Prostate gland (tissue), 2 donors: Measurements from ENCODE around the gene GYS1. TPM values are rescaled to one million over a fixed set of nuclear protein-coding genes. Genes with fewer than 3 reads are reported as not detected.

Experiments used
- DNase-seq: peaks from one replicate; pipeline ENCODE4 v3.0.0-alpha.2; 2019; ENCODE audit warnings: low spot score
- H3K27ac ChIP-seq, 2 donors: fragments of 200-600 bp; sonication (generic); 2 replicates each; pipeline ENCODE4 v1.5.1; 2017 to 2019
- H3K27me3 ChIP-seq: fragments of 200-600 bp; sonication (generic); replicated peaks from 2 replicates; pipeline ENCODE4 v1.5.1; 2019; ENCODE audit not compliant: insufficient read depth
- H3K36me3 ChIP-seq, 2 donors: fragments of 200-600 bp; sonication (generic); 1 replicate in 1 of 2; 2 replicates in 1 of 2; pipeline versions ENCODE4 v1.5.1 to v1.8.1; 2017 to 2019
- H3K4me1 ChIP-seq: fragments of 200-600 bp; sonication (generic); replicated peaks from 2 replicates; pipeline ENCODE4 v1.5.1; 2019
- H3K4me3 ChIP-seq, 2 donors: fragments of 200-600 bp; sonication (generic); 2 replicates each; pipeline ENCODE4 v1.5.1; 2017 to 2019
- H3K9me3 ChIP-seq: fragments of 200-600 bp; sonication (generic); 2 replicates; pipeline ENCODE4 v1.5.1; 2017
- POLR2A ChIP-seq: fragments of 450-650 bp; IDR thresholded peaks from one replicate; pipeline ENCODE4 v1.6.1; 2016; ENCODE audit warnings: antibody characterized with exemption, mild to moderate bottlenecking
- POLR2AphosphoS5 ChIP-seq: sonication (generic); formaldehyde crosslinking; IDR thresholded peaks from one replicate; pipeline ENCODE4 v1.6.1; 2017; ENCODE audit warnings: antibody characterized with exemption
- WGBS: methylation state at CpG from one replicate; pipeline ENCODE4 v1.1.5; 2018; 5-methylcytosine and 5-hydroxymethylcytosine counted together
- intact Hi-C: fragments of 100-400 bp; cut with DNase I; formaldehyde crosslinking; loops from one replicate; pipeline ENCODE4 v1.14.2; 2022
- total RNA-seq, 2 donors: library from RNA; depleted of rRNA; stranded (reverse); fragments of >200 nt; gene quantifications; one replicate each; pipeline ENCODE4 v1.1.0, GENCODE V29; 2016
- TF ChIP-seq, protein P1 (sequence below), 4 experiments: fragments of 200-600 bp in 2 of 4; fragments of 450-650 bp in 2 of 4; sonication (generic) in 2 of 4; IDR thresholded peaks; 1 replicate in 3 of 4; 2 replicates in 1 of 4; pipeline ENCODE4 v1.5.1; 2016 to 2019; ENCODE audit warnings: antibody characterized with exemption in 4 of 4, mild to moderate bottlenecking in 2 of 4, moderate library complexity in 2 of 4

GYS1 gene
- total RNA-seq, 2 donors from 2014 or later = 47.3 to 52.0 TPM

DNA sequence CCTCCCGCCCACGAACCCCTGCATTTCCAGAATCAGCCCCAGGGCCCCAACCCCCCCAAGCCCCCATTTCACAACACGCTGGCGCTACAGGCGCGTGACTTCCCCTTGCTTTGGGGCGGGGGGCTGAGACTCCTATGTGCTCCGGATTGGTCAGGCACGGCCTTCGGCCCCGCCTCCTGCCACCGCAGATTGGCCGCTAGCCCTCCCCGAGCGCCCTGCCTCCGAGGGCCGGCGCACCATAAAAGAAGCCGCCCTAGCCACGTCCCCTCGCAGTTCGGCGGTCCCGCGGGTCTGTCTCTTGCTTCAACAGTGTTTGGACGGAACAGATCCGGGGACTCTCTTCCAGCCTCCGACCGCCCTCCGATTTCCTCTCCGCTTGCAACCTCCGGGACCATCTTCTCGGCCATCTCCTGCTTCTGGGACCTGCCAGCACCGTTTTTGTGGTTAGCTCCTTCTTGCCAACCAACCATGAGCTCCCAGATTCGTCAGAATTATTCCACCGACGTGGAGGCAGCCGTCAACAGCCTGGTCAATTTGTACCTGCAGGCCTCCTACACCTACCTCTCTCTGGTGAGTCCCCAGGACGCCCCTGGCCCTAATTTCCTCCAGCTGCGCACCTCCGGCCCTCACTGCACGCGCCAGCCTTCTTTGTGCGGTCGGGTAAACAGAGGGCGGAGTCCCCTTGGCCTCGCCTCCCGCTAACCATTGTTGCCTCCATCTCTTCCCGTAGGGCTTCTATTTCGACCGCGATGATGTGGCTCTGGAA is 27.9 kb downstream of the GYS1 start, which contains the start of gene FTL:
FTL (plus strand) TSS at position 270 of the 766 bp plus-strand sequence; CDS start at position 469, 199 bp downstream.
- Histone ChIP-seq H3K4me3 (peak within 1 kb of the TSS; percentile 69 to 86), H3K36me3 (peaks cover 0 to 5% of the 10 kb centered on the region in 2 donors), H3K4me1 (peaks cover 7% of the 10 kb centered on the region), H3K9me3 (no peaks in the 10 kb centered on the region), H3K27ac (peak within 1 kb of the TSS; percentile 93 to 95), H3K27me3 (no peaks in the 10 kb centered on the region)
- intact Hi-C loops = loop anchor here (2.0 to 10.0 kb wide), 2 partner anchors 92 to 320 kb away; partner anchors contain the start of genes CA11 and PPP1R15A
- peak; percentile 97 for DNase-seq
- TF ChIP-seq POLR2A = peak; percentile 100
- TF ChIP-seq, protein P1, sequence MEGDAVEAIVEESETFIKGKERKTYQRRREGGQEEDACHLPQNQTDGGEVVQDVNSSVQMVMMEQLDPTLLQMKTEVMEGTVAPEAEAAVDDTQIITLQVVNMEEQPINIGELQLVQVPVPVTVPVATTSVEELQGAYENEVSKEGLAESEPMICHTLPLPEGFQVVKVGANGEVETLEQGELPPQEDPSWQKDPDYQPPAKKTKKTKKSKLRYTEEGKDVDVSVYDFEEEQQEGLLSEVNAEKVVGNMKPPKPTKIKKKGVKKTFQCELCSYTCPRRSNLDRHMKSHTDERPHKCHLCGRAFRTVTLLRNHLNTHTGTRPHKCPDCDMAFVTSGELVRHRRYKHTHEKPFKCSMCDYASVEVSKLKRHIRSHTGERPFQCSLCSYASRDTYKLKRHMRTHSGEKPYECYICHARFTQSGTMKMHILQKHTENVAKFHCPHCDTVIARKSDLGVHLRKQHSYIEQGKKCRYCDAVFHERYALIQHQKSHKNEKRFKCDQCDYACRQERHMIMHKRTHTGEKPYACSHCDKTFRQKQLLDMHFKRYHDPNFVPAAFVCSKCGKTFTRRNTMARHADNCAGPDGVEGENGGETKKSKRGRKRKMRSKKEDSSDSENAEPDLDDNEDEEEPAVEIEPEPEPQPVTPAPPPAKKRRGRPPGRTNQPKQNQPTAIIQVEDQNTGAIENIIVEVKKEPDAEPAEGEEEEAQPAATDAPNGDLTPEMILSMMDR (IDR thresholded peaks at IDR 0.05) = peak in 2 of 4 experiments; percentile 19 to 20
- peak; percentile 98 for TF ChIP-seq POLR2AphosphoS5
- under 1% methylated on average over 41 of the region's 52 CpGs for WGBS

DNA sequence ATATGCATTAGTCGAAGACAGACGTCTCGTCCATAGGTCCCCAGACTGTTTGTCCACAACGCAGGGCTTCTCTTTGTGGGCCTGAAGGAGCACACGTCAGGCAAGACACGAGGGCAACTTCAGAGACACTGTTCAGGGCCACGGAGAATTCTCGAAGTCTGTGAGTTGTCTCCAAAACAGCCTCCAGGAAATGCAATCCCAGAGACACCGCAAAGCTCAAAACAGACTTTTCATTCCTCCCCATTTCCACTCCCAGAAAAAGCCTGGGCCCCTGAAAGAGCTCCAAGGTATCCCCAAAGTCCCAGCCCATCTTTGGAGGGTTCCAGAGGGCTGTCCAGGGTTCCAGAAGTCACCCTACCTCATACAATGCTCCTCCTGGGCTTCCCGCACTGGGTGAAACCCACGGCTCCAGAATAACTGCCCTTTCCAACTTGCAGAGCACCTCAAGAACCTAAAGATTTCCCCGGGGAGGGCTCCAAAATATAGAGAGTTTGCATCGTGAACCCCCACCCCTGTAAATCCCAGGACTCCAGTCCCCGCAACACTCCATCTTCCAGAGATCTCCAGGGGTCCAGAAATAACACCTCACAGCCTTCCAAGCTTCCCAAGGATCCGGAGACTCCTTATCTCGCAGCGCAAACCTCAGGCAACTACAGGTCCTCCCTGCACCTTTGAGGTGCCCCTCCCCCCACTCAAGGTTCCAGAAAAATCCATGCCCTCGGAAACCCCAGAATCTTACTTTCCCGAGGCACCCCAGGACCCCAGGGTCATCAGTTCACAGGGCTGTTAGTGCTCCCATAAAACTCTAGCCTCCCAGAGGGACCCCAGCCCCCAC is 28.7 kb downstream of the GYS1 start:
- H3K36me3 ChIP-seq = no peaks in the 10 kb centered on the region
- TF ChIP-seq POLR2AphosphoS5 = peak; percentile 2
- TF ChIP-seq POLR2A = no peak
- 34% methylated on average over 15 of the region's 19 CpGs for WGBS
- peak overlapping the region; percentile 69 to 86 for H3K4me3 ChIP-seq
- H3K9me3 ChIP-seq = no peaks in the 10 kb centered on the region
- no peaks in the 10 kb centered on the region for H3K27me3 ChIP-seq
- H3K27ac ChIP-seq = peak overlapping the region; percentile 93 to 95
- DNase-seq = no peak
- intact Hi-C loops = loop anchor here (2.0 to 10.0 kb wide), 2 partner anchors 92 to 320 kb away; partner anchors contain the start of genes CA11 and PPP1R15A
- H3K4me1 ChIP-seq = peaks cover 7% of the 10 kb centered on the region

DNA sequence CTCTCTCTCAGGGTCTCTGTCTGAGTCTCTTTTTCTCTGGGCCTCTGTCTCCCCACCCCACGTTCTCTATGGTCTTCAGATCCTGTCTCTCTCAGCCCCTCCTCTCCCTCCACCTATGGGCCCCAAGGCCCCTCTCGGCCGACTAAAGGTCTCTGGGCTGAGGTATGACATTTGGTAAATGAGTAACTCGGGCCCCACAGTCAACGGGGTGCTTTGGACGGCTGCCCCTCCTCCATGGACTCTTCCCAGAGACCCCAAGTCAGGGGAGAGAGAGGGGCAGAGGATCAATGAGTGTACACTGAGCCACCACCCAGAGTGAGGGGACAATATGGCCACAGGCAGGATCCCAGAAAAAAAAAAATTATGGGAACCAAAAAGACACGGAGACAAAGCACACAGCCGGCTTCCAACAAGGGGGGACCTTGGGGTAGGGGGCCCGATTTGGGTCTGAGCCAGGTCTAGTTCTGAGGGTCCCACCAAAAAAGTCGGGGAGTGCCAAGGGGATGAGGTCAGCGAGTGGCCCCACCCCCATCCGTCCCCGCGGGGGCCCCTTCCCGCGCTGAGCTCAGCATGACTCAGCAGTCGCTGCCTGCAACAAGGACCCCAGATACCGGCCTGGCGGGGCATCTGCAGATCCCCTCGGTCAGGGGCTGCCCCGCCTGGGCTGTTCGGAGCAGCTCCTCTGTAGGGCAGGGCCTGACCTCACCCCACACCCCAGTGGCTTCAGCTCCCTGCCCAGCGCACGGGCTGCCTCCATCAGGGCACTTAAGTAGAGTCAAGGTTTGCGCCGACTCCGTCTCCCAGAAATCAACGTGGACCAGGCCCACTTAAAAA is 29.5 kb downstream of the GYS1 start:
- Histone ChIP-seq H3K9me3 (no peaks in the 10 kb centered on the region), H3K36me3 (no peaks in the 10 kb centered on the region), H3K4me1 (peaks cover 7% of the 10 kb centered on the region), H3K27me3 (no peaks in the 10 kb centered on the region), H3K4me3 (peak overlapping the region in 1 of 2 donors; percentile 69), H3K27ac (peak overlapping the region; percentile 93 to 95)
- peak; percentile 47 for DNase-seq
- TF ChIP-seq, protein P1 (IDR thresholded peaks at IDR 0.05) = no peak
- TF ChIP-seq POLR2A = peak; percentile 35
- TF ChIP-seq POLR2AphosphoS5 = peak; percentile 32
- 22% methylated on average over 27 of the region's 28 CpGs for WGBS
- intact Hi-C loops = loop anchor here (2.0 to 10.0 kb wide), 2 partner anchors 91 to 319 kb away; partner anchors contain the start of genes CA11 and PPP1R15A

DNA sequence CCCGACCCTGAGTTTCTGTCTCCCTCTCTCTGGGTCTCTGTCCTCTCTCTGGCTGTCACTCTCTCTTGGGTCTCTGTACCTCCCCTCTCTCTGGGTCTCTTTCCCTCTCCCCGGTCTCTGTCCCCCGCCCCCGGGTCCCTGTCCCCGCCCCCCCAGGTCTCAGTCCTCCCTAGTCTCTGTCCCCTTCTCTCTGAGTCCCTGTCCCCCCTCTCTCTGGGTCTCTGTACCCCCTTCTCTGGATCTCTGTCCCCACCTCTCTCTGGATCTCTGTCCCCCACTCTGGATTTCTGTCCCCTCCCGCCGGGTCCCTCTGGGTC is 30.3 kb downstream of the GYS1 start:
- WGBS = 58% methylated on average over 7 of the region's 7 CpGs
- intact Hi-C loops = loop anchor here (10.0 kb wide), 1 partner anchor 318 kb away; the partner anchor contains the start of gene CA11
- DNase-seq = no peak
- Histone ChIP-seq H3K27me3 (no peaks in the 10 kb centered on the region), H3K4me3 (no peak overlapping the region), H3K9me3 (no peaks in the 10 kb centered on the region), H3K36me3 (no peaks in the 10 kb centered on the region), H3K27ac (peak overlapping the region; percentile 22 to 93), H3K4me1 (peaks cover 7% of the 10 kb centered on the region)
- TF ChIP-seq, protein P1 (IDR thresholded peaks at IDR 0.05) = no peak
